SK-N-SH (cell line): ENCODE results near the gene ZNF746. TPM values are rescaled to one million over a fixed set of nuclear protein-coding genes. Genes with fewer than 3 reads are reported as not detected.

ENCODE experiments used
- CTCF ChIA-PET: fragments of 300-600, 350-600 bp; formaldehyde crosslinking; extraction: SDS; loops from one replicate; lab custom pipeline; 2021; lab: Yijun Ruan, JAX
- POLR2A ChIA-PET: fragments of 350-600 bp; sonication (Branson Sonifier 250); formaldehyde crosslinking; extraction: SDS; loops from one replicate; lab custom pipeline; 2020; ENCODE audit warnings: antibody characterized with exemption, inconsistent platforms; lab: Yijun Ruan, JAX
- DNase-seq: peaks from one replicate; pipeline ENCODE4 v3.0.0; 2012
- H2AFZ ChIP-seq: fragments of 200-600 bp; sonication (generic); 2 replicates; pipeline ENCODE4 v1.8.1; 2016; ENCODE audit warnings: antibody characterized with exemption, mild to moderate bottlenecking, low read depth
- H3F3A ChIP-seq: fragments of 200-600 bp; sonication (generic); replicated peaks from 2 replicates; pipeline ENCODE3; 2016; ENCODE audit warnings: antibody characterized with exemption, mild to moderate bottlenecking; ENCODE audit not compliant: insufficient read depth
- H3K27ac ChIP-seq, 2 experiments: fragments of 200-500 bp in 1 of 2; fragments of 200-600 bp in 1 of 2; sonication (Bioruptor generic) in 1 of 2; sonication (generic), shearing (Covaris generic) in 1 of 2; 2 replicates each; pipeline versions ENCODE4 v1.5.1 to v1.6.1; 2014 to 2016; ENCODE audit warnings: low read depth in 2 of 2, inconsistent platforms in 1 of 2, low read length in 1 of 2, mild to moderate bottlenecking in 1 of 2, mixed read lengths in 1 of 2
- H3K27me3 ChIP-seq: fragments of 200-600 bp; sonication (generic), shearing (Covaris generic); 2 replicates; pipeline ENCODE4 v1.6.1; 2016; ENCODE audit warnings: mixed run types; ENCODE audit not compliant: insufficient read depth
- H3K36me3 ChIP-seq, 2 experiments: fragments of 200-500 bp in 1 of 2; fragments of 200-600 bp in 1 of 2; sonication (Bioruptor generic) in 1 of 2; sonication (generic) in 1 of 2; replicated peaks in 1 of 2; 2 replicates each; pipeline versions ENCODE3 to v1.5.1; 2014 to 2016; ENCODE audit warnings: low read length in 1 of 2, mild to moderate bottlenecking in 1 of 2; ENCODE audit not compliant: insufficient read depth in 2 of 2, control insufficient read depth in 1 of 2
- H3K4me1 ChIP-seq, 2 experiments: fragments of 200-500 bp in 1 of 2; fragments of 200-600 bp in 1 of 2; sonication (Bioruptor generic) in 1 of 2; sonication (generic), shearing (Covaris generic) in 1 of 2; 2 replicates each; pipeline versions ENCODE4 v1.5.1 to v1.6.1; 2014 to 2016; ENCODE audit warnings: low read depth in 1 of 2, low read length in 1 of 2, mixed run types in 1 of 2; ENCODE audit not compliant: insufficient read depth in 2 of 2, control insufficient read depth in 1 of 2
- H3K4me2 ChIP-seq: fragments of 200-600 bp; sonication (generic), shearing (Covaris generic); 2 replicates; pipeline ENCODE4 v1.6.1; 2017; ENCODE audit warnings: mixed run types
- H3K4me3 ChIP-seq, 2 experiments: fragments of 200-500 bp in 1 of 2; fragments of 200-600 bp in 1 of 2; sonication (Bioruptor generic) in 1 of 2; sonication (generic), shearing (Covaris generic) in 1 of 2; 2 replicates each; pipeline versions ENCODE4 v1.5.1 to v1.8.1; 2014 to 2016; ENCODE audit warnings: low read depth in 2 of 2, inconsistent platforms in 1 of 2, low read length in 1 of 2, mild to moderate bottlenecking in 1 of 2, mixed read lengths in 1 of 2, moderate library complexity in 1 of 2
- H3K79me2 ChIP-seq: fragments of 200-600 bp; sonication (generic); 2 replicates; pipeline ENCODE4 v1.8.1; 2017; ENCODE audit warnings: mild to moderate bottlenecking; ENCODE audit not compliant: insufficient read depth
- H3K9ac ChIP-seq: fragments of 200-600 bp; sonication (generic); 2 replicates; pipeline ENCODE4 v1.6.1; 2017; ENCODE audit warnings: mixed run types
- H3K9me2 ChIP-seq: fragments of 200-600 bp; sonication (generic); 2 replicates; pipeline ENCODE4 v1.6.1; 2017; ENCODE audit warnings: mixed run types
- H3K9me3 ChIP-seq: fragments of 200-600 bp; sonication (generic); 2 replicates; pipeline ENCODE4 v1.6.1; 2017; ENCODE audit warnings: mixed run types, mild to moderate bottlenecking, moderate library complexity
- H4K20me1 ChIP-seq: fragments of 200-600 bp; sonication (generic); 2 replicates; pipeline ENCODE4 v1.6.1; 2017; ENCODE audit warnings: mild to moderate bottlenecking, mixed run types; ENCODE audit not compliant: insufficient read depth
- EP300 ChIP-seq, 2 experiments: IDR thresholded peaks; 2 replicates each; pipeline versions ENCODE4 v1.4.0 to v1.6.1; 2012; ENCODE audit warnings: borderline replicate concordance in 1 of 2, low read depth in 1 of 2, low read length in 1 of 2
- FOXJ3 ChIP-seq: sonication (generic); formaldehyde crosslinking; IDR thresholded peaks from 2 replicates; pipeline ENCODE4 v1.5.1; 2020; ENCODE audit warnings: mild to moderate bottlenecking, missing genetic modification reagents
- FOXM1 ChIP-seq: IDR thresholded peaks from 2 replicates; pipeline ENCODE4 v1.4.0; 2012; ENCODE audit warnings: low read depth, mild to moderate bottlenecking
- GABPA ChIP-seq: IDR thresholded peaks from 2 replicates; pipeline ENCODE4 v1.4.0; 2012; ENCODE audit warnings: low read depth, mild to moderate bottlenecking
- MEF2A ChIP-seq: IDR thresholded peaks from 2 replicates; pipeline ENCODE4 v1.4.0; 2012; ENCODE audit warnings: low read depth, borderline replicate concordance
- MXI1 ChIP-seq: IDR thresholded peaks from 2 replicates; pipeline ENCODE4 v1.6.1; 2012; ENCODE audit warnings: mild to moderate bottlenecking, low read depth, low read length, improper control_type of control experiment
- NRF1 ChIP-seq: IDR thresholded peaks from 2 replicates; pipeline ENCODE4 v1.6.1; 2012; ENCODE audit warnings: low read depth, mild to moderate bottlenecking, low read length
- RAD21 ChIP-seq: IDR thresholded peaks from 2 replicates; pipeline ENCODE4 v1.6.1; 2012; ENCODE audit warnings: mild to moderate bottlenecking, low read length
- RCOR1 ChIP-seq: fragments of 150-350 bp; IDR thresholded peaks from 2 replicates; pipeline ENCODE4 v1.6.1; 2017; ENCODE audit warnings: antibody characterized with exemption, low read length
- SIN3A ChIP-seq: IDR thresholded peaks from 2 replicates; pipeline ENCODE4 v1.6.1; 2012; ENCODE audit warnings: low read depth, mild to moderate bottlenecking, low read length, moderate library complexity, borderline replicate concordance
- SMC3 ChIP-seq: IDR thresholded peaks from 2 replicates; pipeline ENCODE4 v1.6.1; 2012; ENCODE audit warnings: low read depth, low read length, improper control_type of control experiment
- TAF1 ChIP-seq: IDR thresholded peaks from 2 replicates; pipeline ENCODE4 v1.6.1; 2012; ENCODE audit warnings: low read depth, mild to moderate bottlenecking, low read length, moderate library complexity, borderline replicate concordance
- TEAD4 ChIP-seq: IDR thresholded peaks from 2 replicates; pipeline ENCODE4 v1.4.0; 2012; ENCODE audit warnings: mild to moderate bottlenecking, borderline replicate concordance; ENCODE audit not compliant: insufficient read depth
- YY1 ChIP-seq: IDR thresholded peaks from 2 replicates; pipeline ENCODE4 v1.4.0; 2012; ENCODE audit warnings: low read depth, mild to moderate bottlenecking
- polyA plus RNA-seq, 3 experiments: library from polyadenylated mRNA; depleted of rRNA; stranded (reverse); fragments of >200 nt; gene quantifications; 2 replicates each; pipeline ENCODE4 v1.2.3, GENCODE V29; 2012
- TF ChIP-seq, protein P1 (sequence below): IDR thresholded peaks from 2 replicates; pipeline ENCODE4 v1.6.1; 2012; ENCODE audit warnings: mild to moderate bottlenecking, low read depth, low read length, moderate library complexity
- TF ChIP-seq, protein P2 (sequence below): IDR thresholded peaks from 2 replicates; pipeline ENCODE4 v1.4.0; 2012; ENCODE audit warnings: low read depth
- TF ChIP-seq, protein P3 (sequence below): fragments of 200-600 bp; sonication (generic); IDR thresholded peaks from 2 replicates; pipeline ENCODE4 v1.6.1; 2017; ENCODE audit warnings: antibody characterized with exemption, mild to moderate bottlenecking, moderate library complexity
- TF ChIP-seq, protein P4 (sequence below): IDR thresholded peaks from 2 replicates; pipeline ENCODE4 v1.4.0; 2012; ENCODE audit warnings: low read depth, borderline replicate concordance
- TF ChIP-seq, protein P5 (sequence below): IDR thresholded peaks from 2 replicates; pipeline ENCODE4; 2012

ZNF746 gene
- polyA plus RNA-seq, 1 of the 3 experiments (the other 2 are of a cell fraction): 11.1 TPM

DNA sequence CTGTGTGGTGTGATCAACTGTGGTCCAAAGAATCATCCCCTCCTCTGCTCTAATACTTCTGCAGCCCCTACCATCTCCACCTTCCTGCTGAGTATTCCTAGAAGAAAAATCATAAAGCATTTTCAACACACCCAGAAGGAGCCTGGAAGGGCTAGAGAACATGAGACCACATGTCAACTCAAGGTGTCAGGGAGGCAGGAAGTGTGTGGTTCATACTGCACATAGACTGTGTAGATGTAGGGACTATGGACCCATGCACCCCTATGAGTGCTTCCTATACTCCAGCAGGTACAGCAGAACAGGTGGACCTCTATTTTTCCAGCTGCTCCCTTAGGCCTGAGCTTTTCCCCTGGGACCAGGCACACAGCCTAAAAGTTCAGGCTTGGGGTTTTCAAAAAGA is 2.6 kb upstream of the ZNF746 start:
- no peak overlapping the region for H3K9ac ChIP-seq
- H3K4me2 ChIP-seq: no peak overlapping the region
- POLR2A ChIA-PET: no interaction called here
- no peaks in the 10 kb centered on the region for H3K36me3 ChIP-seq
- CTCF ChIA-PET: interaction anchor here (1.2 to 1.5 kb wide), 3 partner anchors 40 to 242 kb away, joined by 4 to 5 read pairs (median 4); partner anchors contain the start of gene ZNF777
- no peak overlapping the region for H3K4me3 ChIP-seq
- no peaks in the 10 kb centered on the region for H3K27me3 ChIP-seq
- peaks cover 5% of the 10 kb centered on the region for H3F3A ChIP-seq
- no peaks in the 10 kb centered on the region for H3K9me2 ChIP-seq
- peaks cover 9% of the 10 kb centered on the region for H4K20me1 ChIP-seq
- no peak overlapping the region for H2AFZ ChIP-seq
- no peak for DNase-seq
- peaks cover 9 to 10% of the 10 kb centered on the region in 2 experiments for H3K4me1 ChIP-seq
- TF ChIP-seq SMC3 (no peak), GABPA (no peak), TEAD4 (no peak), FOXM1 (no peak), YY1 (no peak), FOXJ3 (CRISPR knock-in tag) (no peak), NRF1 (no peak), MXI1 (no peak), RAD21 (no peak), MEF2A (no peak), SIN3A (no peak), TAF1 (no peak), EP300 (IDR thresholded peaks at IDR 0.05; ENCODE audit: borderline replicate concordance in 1 of 2, low read depth in 1 of 2, low read length in 1 of 2) (no peak), RCOR1 (no peak)
- TF ChIP-seq, protein P1, sequence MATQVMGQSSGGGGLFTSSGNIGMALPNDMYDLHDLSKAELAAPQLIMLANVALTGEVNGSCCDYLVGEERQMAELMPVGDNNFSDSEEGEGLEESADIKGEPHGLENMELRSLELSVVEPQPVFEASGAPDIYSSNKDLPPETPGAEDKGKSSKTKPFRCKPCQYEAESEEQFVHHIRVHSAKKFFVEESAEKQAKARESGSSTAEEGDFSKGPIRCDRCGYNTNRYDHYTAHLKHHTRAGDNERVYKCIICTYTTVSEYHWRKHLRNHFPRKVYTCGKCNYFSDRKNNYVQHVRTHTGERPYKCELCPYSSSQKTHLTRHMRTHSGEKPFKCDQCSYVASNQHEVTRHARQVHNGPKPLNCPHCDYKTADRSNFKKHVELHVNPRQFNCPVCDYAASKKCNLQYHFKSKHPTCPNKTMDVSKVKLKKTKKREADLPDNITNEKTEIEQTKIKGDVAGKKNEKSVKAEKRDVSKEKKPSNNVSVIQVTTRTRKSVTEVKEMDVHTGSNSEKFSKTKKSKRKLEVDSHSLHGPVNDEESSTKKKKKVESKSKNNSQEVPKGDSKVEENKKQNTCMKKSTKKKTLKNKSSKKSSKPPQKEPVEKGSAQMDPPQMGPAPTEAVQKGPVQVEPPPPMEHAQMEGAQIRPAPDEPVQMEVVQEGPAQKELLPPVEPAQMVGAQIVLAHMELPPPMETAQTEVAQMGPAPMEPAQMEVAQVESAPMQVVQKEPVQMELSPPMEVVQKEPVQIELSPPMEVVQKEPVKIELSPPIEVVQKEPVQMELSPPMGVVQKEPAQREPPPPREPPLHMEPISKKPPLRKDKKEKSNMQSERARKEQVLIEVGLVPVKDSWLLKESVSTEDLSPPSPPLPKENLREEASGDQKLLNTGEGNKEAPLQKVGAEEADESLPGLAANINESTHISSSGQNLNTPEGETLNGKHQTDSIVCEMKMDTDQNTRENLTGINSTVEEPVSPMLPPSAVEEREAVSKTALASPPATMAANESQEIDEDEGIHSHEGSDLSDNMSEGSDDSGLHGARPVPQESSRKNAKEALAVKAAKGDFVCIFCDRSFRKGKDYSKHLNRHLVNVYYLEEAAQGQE: no peak
- TF ChIP-seq, protein P2, sequence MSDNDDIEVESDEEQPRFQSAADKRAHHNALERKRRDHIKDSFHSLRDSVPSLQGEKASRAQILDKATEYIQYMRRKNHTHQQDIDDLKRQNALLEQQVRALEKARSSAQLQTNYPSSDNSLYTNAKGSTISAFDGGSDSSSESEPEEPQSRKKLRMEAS: no peak
- TF ChIP-seq, protein P3, sequence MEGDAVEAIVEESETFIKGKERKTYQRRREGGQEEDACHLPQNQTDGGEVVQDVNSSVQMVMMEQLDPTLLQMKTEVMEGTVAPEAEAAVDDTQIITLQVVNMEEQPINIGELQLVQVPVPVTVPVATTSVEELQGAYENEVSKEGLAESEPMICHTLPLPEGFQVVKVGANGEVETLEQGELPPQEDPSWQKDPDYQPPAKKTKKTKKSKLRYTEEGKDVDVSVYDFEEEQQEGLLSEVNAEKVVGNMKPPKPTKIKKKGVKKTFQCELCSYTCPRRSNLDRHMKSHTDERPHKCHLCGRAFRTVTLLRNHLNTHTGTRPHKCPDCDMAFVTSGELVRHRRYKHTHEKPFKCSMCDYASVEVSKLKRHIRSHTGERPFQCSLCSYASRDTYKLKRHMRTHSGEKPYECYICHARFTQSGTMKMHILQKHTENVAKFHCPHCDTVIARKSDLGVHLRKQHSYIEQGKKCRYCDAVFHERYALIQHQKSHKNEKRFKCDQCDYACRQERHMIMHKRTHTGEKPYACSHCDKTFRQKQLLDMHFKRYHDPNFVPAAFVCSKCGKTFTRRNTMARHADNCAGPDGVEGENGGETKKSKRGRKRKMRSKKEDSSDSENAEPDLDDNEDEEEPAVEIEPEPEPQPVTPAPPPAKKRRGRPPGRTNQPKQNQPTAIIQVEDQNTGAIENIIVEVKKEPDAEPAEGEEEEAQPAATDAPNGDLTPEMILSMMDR: no peak
- TF ChIP-seq, protein P4, sequence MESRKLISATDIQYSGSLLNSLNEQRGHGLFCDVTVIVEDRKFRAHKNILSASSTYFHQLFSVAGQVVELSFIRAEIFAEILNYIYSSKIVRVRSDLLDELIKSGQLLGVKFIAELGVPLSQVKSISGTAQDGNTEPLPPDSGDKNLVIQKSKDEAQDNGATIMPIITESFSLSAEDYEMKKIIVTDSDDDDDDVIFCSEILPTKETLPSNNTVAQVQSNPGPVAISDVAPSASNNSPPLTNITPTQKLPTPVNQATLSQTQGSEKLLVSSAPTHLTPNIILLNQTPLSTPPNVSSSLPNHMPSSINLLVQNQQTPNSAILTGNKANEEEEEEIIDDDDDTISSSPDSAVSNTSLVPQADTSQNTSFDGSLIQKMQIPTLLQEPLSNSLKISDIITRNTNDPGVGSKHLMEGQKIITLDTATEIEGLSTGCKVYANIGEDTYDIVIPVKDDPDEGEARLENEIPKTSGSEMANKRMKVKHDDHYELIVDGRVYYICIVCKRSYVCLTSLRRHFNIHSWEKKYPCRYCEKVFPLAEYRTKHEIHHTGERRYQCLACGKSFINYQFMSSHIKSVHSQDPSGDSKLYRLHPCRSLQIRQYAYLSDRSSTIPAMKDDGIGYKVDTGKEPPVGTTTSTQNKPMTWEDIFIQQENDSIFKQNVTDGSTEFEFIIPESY: no peak
- TF ChIP-seq, protein P5, sequence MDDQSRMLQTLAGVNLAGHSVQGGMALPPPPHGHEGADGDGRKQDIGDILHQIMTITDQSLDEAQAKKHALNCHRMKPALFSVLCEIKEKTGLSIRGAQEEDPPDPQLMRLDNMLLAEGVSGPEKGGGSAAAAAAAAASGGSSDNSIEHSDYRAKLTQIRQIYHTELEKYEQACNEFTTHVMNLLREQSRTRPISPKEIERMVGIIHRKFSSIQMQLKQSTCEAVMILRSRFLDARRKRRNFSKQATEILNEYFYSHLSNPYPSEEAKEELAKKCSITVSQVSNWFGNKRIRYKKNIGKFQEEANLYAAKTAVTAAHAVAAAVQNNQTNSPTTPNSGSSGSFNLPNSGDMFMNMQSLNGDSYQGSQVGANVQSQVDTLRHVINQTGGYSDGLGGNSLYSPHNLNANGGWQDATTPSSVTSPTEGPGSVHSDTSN: no peak
- H3K79me2 ChIP-seq: peaks cover 19% of the 10 kb centered on the region
- peaks cover 1% of the 10 kb centered on the region; the same call in 1 of the 2 replicates for H3K9me3 ChIP-seq
- H3K27ac ChIP-seq: no peak overlapping the region
